GM18873 (cell line): ENCODE results near the gene SLC10A3.

ENCODE experiments used
- ATAC-seq: cut with Tn5 transposase; IDR thresholded peaks from one replicate; pipeline ENCODE4 v1.9.1; 2021; ENCODE audit warnings: mild to moderate bottlenecking, moderate library complexity, moderate number of reproducible peaks; ENCODE audit not compliant: unreplicated experiment, low FRiP score

The SLC10A3 gene

DNA sequence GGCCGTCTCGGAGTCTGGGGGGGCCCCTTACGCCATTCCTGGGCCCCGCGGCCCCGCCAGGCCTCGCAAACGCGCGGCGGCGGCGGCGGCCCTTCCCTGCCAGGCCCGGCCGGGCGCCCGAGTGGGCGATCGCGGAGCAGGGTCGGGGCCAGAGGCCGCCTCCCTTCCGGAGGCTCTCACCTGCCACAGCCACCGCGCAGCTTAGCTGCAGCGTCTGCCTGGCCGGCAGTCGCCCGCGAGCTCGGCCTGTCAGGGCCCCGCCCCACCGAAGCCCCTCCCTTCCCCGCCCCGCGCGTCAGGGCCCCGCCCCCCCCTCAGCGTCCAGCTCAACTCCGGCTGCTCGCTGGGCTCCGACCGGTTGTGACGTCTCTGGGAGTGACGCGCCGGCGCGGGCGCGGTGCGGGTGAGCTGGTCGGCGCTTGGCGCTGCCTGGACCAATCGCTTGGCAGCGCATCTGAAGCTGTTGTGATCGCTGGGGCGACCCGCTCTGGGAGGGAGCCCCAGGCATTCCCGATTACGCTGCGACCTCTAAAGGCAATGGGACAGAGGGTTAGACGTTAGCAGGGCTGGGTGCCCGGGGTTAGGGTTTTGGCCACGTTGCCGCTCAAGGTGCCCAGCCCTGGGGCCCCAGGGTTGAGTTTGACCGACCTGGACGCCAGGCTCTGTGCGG, at the start of gene SLC10A3:
Gene SLC10A3 (minus strand): TSS at position 216 of the 670 bp plus-strand sequence. CDS start 1,689 bp downstream, outside the sequence.
- ATAC-seq: peak; percentile 52

- no peak for ATAC-seq
These were observed 48.6 kb upstream of the SLC10A3 start for GRCh38 chrX:154539077-154539476.

- ATAC-seq: no peak
These were observed 45.5 kb upstream of the SLC10A3 start for GRCh38 chrX:154535892-154536291.

DNA sequence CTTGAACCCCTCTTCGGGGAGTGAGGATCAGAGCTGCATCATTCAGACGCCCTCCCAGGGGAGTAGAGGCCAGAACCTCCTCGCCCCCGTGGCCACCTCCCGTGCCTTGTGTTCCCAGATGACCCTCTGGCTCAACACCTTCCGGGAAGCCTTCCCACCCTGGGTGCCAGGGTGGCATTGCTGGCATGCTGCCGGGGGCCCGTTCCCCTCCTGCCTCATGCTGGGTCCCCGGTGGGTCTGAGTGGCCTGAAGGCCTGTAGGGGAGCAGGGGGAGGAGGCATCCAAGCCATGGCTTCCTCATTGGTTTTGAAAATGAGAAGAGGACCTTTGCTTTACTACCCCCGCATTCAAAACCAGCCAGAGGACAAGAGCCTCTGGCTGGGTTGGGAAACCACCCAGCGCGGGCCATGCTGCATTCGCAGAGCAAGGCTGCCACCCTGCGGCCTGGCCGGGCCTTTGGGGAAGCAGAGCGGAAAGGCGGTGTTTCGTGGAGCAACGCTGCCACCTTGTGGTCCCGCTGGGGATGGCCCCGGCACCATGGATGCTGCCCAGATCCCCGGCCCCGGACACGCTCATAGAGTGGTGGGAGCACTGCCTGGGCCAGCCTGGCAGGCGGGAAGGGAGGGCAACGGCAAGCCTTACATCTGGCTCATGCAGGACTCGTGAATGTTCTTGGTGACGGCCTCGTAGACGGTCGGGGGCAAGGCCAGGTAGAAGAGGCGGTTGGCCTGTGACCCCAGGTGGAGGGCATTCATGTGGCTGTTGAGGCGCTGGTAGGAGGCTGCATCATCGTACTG, 44.3 kb upstream of the SLC10A3 start:
- ATAC-seq: peak; percentile 84

DNA sequence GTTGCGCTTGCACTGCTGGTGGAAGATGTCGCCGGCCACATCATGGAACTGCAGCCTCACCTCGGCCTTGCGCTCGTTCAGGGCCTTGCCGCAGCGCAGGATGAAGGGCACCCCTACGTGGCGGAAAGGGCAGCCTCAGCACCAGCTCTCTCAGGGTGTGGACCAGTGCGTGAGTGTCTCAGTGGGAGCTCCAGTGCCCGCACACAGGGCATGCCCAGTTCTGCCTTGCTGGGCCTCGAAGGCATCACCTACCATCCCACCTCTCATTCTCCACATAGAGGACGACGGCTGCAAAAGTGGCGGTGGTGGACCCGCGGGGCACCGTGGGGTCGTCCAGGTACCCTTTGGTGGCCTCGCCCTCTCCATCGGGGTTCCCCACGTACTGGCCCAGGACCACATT, 42.3 kb upstream of the SLC10A3 start:
- no peak for ATAC-seq

DNA sequence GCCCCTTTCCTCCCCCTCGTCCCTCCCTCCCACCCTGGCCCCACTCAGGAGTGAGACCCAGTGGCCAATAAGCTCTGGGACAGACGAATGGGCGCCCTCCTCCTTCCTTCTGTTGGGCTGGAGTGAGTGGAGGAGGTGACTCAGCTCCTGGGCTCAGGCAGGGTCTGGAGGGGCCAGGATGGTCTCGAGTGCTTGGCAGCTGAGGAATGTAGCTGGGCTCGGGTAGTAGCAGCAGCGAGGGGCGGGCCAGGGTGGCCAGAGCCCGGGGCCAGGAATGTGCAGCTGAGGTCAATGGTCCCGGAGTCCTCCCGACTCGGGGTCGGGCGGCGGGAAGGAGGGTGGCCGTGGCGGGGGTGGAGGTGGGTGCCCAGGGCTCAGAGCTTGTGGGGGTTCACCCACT, 41.2 kb upstream of the SLC10A3 start:
- ATAC-seq: no peak

GRCh38 chrX:154530286-154530685, 39.9 kb upstream of the SLC10A3 start:
- no peak for ATAC-seq

DNA sequence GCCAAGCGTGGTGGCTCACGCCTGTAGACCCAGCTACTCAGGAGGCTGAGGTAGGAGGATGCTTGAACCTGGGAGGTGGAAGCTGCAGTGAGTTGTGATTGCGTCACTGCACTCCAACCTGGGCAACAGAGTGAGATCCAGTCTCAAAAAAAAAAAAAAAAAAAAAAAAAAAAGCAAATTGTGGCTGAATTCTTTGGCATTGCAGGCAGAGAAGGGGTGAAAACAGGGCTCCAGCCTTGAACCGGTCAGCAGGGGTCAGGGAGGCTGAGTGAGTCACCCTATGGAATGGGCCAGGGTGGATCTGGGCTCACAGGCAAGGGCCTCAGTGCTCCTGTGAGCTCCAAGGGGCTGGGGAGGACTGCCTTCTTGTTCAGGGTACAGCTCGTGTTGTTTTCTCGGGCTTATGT, 38.8 kb upstream of the SLC10A3 start:
- ATAC-seq: no peak

DNA sequence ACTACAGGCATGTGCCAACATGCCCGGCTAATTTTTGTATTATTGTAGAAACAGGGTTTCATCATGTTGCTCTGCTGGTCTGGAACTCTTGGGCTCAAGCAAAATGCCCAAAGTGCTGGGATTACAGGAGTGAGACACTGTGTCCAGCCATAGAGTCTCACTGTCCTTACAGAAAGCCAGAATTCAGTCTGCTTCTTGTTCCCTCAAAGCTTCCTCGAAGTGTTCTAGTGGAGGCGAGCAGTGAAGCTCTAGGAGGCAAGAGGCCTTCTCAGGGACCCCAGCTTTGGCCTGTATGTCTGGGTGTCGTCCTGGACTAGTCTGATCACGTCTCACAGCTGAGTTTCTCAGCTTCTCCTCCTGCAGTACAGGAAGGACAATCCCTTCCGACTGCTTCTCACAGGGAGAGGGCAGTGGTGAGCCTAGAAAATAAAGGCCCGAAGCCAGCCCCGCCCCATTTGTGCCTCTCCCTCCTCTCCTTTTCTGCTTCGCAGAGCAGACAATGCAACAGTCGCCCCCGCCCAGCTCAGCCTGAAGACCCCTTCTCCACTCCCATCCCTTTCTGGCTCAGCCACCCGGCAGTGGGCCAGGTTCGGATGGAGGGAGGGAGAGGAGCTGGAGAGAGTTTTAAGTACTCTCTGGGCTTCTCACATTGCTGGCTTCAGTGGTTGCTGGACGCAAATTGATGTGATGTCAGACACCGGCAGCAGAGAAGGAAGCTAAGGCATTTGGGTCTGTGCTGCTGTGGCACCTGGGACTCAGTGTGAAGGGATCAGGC, 36.7 kb upstream of the SLC10A3 start:
- ATAC-seq: peak; percentile 46

DNA sequence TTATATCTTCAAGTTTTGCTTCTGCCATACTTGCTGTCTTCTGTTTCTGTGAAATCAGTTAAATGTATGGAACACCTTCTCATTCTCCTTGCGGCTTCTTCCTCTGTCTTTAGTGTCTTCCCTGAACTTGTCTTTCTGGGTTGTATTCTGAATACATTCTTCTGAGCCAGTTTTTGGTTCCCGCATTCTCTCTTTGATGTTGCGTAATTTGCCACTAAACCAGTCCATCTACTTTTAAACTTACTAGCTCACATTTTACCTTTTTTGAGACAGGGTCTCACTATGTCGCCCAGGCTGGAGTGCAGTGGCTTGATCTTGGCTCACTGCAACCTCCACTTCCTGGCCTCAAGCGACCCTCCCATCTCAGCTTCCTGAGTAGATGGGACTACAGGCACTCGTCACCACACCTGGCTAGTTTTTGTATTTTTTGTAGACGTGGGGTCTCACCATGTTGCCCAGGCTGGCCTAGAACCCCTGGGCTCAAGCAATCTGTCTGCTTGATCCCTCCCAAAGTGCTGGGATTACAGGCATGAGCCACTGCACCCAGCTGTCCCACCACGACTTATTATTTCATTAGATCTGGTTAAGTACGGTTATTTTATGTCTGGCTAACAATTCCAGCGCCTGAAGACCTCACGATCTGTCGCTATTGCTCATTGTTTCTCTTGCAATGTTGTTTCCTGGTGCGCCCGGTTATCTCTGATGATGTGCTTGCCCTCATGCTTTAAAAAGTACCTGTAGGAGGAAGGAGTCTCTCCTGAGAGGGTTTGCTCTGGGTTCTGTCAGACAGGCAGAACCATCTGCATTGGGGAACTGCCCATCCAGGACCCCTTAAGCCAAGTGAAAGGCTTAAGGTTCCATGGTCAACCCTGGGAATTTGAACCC, 35.4 kb upstream of the SLC10A3 start:
- ATAC-seq: no peak

- ATAC-seq: no peak
These were observed 29.0 kb upstream of the SLC10A3 start for GRCh38 chrX:154519389-154519788.

GRCh38 chrX:154517101-154517781, 26.8 kb upstream of the SLC10A3 start:
- ATAC-seq: no peak

GRCh38 chrX:154516656-154517100, 26.2 kb upstream of the SLC10A3 start:
- ATAC-seq: peak; percentile 7

DNA sequence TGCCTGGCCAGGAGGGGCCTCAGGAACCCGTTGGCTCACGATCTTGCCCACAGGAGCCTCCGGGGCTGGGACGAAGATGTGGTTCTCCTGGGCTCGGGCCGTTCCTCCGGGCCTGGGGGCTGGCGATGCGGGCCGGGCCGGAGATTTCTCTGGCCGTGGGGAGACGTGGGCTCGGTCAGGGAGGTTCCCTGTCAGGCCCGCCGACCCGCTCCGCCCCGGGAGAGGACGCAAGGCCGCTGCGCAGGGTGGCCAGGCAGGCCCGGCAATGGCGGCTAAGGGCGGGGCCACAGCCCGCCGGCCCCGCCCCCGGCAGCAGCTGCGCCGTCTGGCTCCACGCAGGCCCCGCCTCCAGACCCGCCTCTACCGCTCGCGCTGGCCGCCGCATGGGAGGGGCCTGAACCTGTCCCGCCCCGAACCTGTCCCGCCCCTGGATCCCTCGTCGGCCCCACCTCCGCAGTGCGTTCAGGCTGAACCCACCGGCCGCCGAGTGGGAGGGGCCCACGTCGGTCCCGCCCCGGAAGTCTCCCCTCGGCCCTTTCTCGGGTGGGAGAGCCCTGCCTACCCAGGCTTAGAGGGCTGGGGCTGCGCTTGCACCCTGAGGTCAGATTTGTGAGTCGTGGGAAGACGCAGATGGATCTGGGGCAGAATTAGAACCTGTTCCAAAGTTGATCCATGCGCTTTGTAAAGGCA, 25.7 kb upstream of the SLC10A3 start, which contains the start of gene FAM3A:
Gene FAM3A (minus strand): TSS at position 267 of the 690 bp plus-strand sequence. CDS start 460 bp downstream, outside the sequence.
- ATAC-seq: peak; percentile 69

- no peak for ATAC-seq
These were observed 24.9 kb upstream of the SLC10A3 start for GRCh38 chrX:154515090-154515965.

- no peak for ATAC-seq
These were observed 23.3 kb upstream of the SLC10A3 start for GRCh38 chrX:154513716-154514115.

DNA sequence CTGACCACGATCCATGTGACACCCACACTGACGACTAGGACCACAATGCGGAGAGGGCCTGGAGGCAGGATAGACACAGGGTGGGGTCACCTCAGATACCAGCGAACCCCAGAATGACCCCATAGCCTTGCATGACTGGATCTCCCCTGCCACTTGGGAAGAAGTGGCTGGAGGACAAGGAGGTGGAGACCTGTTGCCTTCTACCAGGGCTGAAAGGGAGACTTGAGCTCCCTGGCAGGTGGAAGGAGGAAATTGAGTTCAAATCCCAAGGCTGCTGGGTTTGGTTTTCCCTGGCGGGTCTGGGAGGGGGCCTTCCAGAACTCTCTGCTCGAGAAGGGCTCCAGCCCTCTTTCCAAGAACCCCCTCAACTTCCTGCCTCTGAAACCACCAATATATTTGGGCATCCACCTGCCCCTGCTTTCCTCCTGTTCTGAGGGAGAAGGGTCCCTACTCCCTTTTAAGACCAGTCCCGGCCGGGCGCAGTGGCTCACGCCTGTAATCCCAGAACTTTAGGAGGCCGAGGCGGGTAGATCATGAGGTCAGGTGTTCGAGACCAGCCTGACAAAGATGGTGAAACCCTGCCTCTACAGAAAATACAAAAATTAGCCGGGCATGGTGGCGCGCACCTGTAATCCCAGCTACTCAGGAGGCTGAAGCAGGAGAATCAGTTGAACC, 22.6 kb upstream of the SLC10A3 start:
- ATAC-seq: no peak
